ENCODE data around the gene SMG6. TPM values are rescaled to one million over a fixed set of nuclear protein-coding genes. Genes with fewer than 3 reads are reported as not detected.
A peak's percentile ranks its signal among the peaks of the same experiment; 100 is the strongest.

Gene SMG6
- total and polyA plus RNA-seq, 2 of the 4 experiments (the other 2 are of a cell fraction): 16.3 to 30.3 TPM

- Histone ChIP-seq H2BK15ac (ENCODE audit: low read depth, low read length) (peak overlapping the region; percentile 57; the same call in 1 of the 3 replicates), H4K8ac (ENCODE audit: low read depth in 2 of 2, low read length in 2 of 2) (peak overlapping the region; percentile 63 to 84; a peak in 3 of 4 replicates), H2AFZ (replicated peaks; ENCODE audit: low read length, poor library complexity) (peak overlapping the region; percentile 29), H3K23ac (ENCODE audit: low read depth, low read length) (peak overlapping the region; percentile 86), H3K4me2 (ENCODE audit: low read depth, low read length) (peak overlapping the region; percentile 73), H4K91ac (ENCODE audit: insufficient read depth, low read depth, low read length) (peak overlapping the region; percentile 68), H3K18ac (ENCODE audit: low read depth, low read length) (peak overlapping the region; percentile 56), H3K4me1 (ENCODE audit: control insufficient read depth, insufficient read depth, low read length) (peaks cover 25% of the 10 kb centered on the region), H2AK5ac (ENCODE audit: low read depth, low read length) (peak overlapping the region; percentile 82), H3K4me3 (ENCODE audit: insufficient read depth, low read depth, low read length) (no peak overlapping the region), H3K36me3 (ENCODE audit: control insufficient read depth, insufficient read depth, low read length) (peaks cover 5% of the 10 kb centered on the region; the same call in 1 of the 2 replicates), H3K4ac (ENCODE audit: low read depth, low read length) (peak overlapping the region; percentile 76), H4K5ac (ENCODE audit: low read depth, low read length) (peak overlapping the region; percentile 67), H2BK5ac (ENCODE audit: low read depth, low read length, poor library complexity, severe bottlenecking) (peak overlapping the region; percentile 10), H2AK9ac (replicated peaks; ENCODE audit: low read depth, low read length, poor library complexity) (peak overlapping the region; percentile 21), H2BK20ac (ENCODE audit: low read depth, low read length) (peak overlapping the region; percentile 84), H2BK120ac (ENCODE audit: low read depth, low read length) (peak overlapping the region; percentile 73), H3K14ac (replicated peaks; ENCODE audit: low read depth, low read length) (peak overlapping the region; percentile 82), H3K9me3 (ENCODE audit: control insufficient read depth, insufficient read depth, low read length) (no peaks in the 10 kb centered on the region), H4K20me1 (ENCODE audit: insufficient read depth, low read length) (no peaks in the 10 kb centered on the region), H3K9me1 (ENCODE audit: insufficient read depth, low read length) (peaks cover 23% of the 10 kb centered on the region), H3K9ac (ENCODE audit: low read depth, low read length) (peak overlapping the region; percentile 38), H3K27ac (ENCODE audit: insufficient read depth, low read length) (peak overlapping the region; percentile 73), H3K27me3 (ENCODE audit: control insufficient read depth, insufficient read depth, low read length) (no peaks in the 10 kb centered on the region), H3K56ac (ENCODE audit: extremely low read depth, insufficient read depth, low read length) (peak overlapping the region; percentile 37), H3K79me1 (ENCODE audit: low read depth in 1 of 2, low read length in 2 of 2) (peaks cover 12 to 66% of the 10 kb centered on the region in 2 experiments)
- no peak for DNase-seq
- ChIA-PET POLR2A (ENCODE audit: unreplicated experiment) (interaction anchor here (0.9 kb wide), 1 partner anchor 183 kb away, joined by 3 read pairs; no protein-coding TSS in a partner anchor), CTCF (interaction anchor here (0.5 kb wide), 1 partner anchor 50 kb away, joined by 3 read pairs; no protein-coding TSS in a partner anchor)
- dilution Hi-C loops (cut with HindIII; ENCODE audit: low sequenced_read_pairs, unreplicated experiment): no loop called here
- BruUV-seq (replicated peaks): no TSS peak
- TF ChIP-seq ELK1 (IDR thresholded peaks at IDR 0.05; ENCODE audit: borderline replicate concordance, low read depth, low read length) (no peak), CHD1 (IDR thresholded peaks at IDR 0.05; ENCODE audit: low read depth, low read length) (no peak), RFX5 (IDR thresholded peaks at IDR 0.05; ENCODE audit: low read depth, low read length) (no peak), USF2 (IDR thresholded peaks at IDR 0.05; ENCODE audit: low read depth, low read length) (peak; percentile 77), MAFK (IDR thresholded peaks at IDR 0.05; ENCODE audit: low read depth, low read length) (no peak)
- 0% methylated on average over 2 of the region's 15 CpGs; no CpG with 5 or more reads in 1 of the 2 experiments for WGBS, 2 experiments (ENCODE audit: extremely low coverage in 2 of 2, insufficient read length in 1 of 2)
- in situ Hi-C loops (cut with MboI; ENCODE audit: low sequenced_read_pairs): no loop called here
- intact Hi-C loops (cut with micrococcal nuclease): no loop called here
- 0 out of 2 replicates have a peak, but pooled peaks have one; percentile 4 for ATAC-seq (ENCODE audit: low read depth)
These were observed 65.0 kb downstream of the SMG6 start for GRCh38 chr17:2238432-2239169.
